Osteoblast (primary cell): Measurements from ENCODE around the gene RLBP1. TPM values are rescaled to one million over a fixed set of nuclear protein-coding genes. Genes with fewer than 3 reads are reported as not detected.
A peak's percentile ranks its signal among the peaks of the same experiment; 100 is the strongest.

Experiments
- DNase-seq: peaks from one replicate; pipeline ENCODE4 v3.0.0; 2011; ENCODE audit warnings: low spot score, mixed read lengths; ENCODE audit not compliant: insufficient read length; ENCODE audit errors: missing footprints
- H2AFZ ChIP-seq: 2 replicates; pipeline ENCODE4 v1.6.0; 2011; ENCODE audit warnings: mild to moderate bottlenecking, low read length
- H3K27ac ChIP-seq: 2 replicates; pipeline ENCODE4 v1.5.1; 2011; ENCODE audit warnings: mild to moderate bottlenecking, low read depth, low read length, moderate library complexity
- H3K27me3 ChIP-seq: 2 replicates; pipeline ENCODE4 v1.6.0; 2012; ENCODE audit warnings: mild to moderate bottlenecking, control low read depth, inconsistent platforms, low read length, moderate library complexity; ENCODE audit not compliant: insufficient read depth
- H3K36me3 ChIP-seq: 2 replicates; pipeline ENCODE4 v1.5.1; 2011; ENCODE audit warnings: mild to moderate bottlenecking, low read length, control low read depth, moderate library complexity; ENCODE audit not compliant: insufficient read depth
- H3K4me1 ChIP-seq: 2 replicates; pipeline ENCODE4 v1.5.1; 2011; ENCODE audit warnings: mild to moderate bottlenecking, low read length, control low read depth, moderate library complexity; ENCODE audit not compliant: insufficient read depth
- H3K4me2 ChIP-seq: 2 replicates; pipeline ENCODE4 v1.6.0; 2011; ENCODE audit warnings: mild to moderate bottlenecking, low read length; ENCODE audit not compliant: insufficient read depth
- H3K4me3 ChIP-seq: fragments of 200-600 bp; sonication (generic); 3 replicates; pipeline ENCODE4 v1.5.1; 2012; ENCODE audit warnings: mild to moderate bottlenecking, low read length, inconsistent platforms; ENCODE audit not compliant: insufficient read depth
- H3K79me2 ChIP-seq: 2 replicates; pipeline ENCODE4 v1.6.0; 2012; ENCODE audit warnings: mild to moderate bottlenecking, low read length, control low read depth, inconsistent platforms; ENCODE audit not compliant: insufficient read depth
- H3K9me3 ChIP-seq: 2 replicates; pipeline ENCODE4 v1.5.1; 2011; ENCODE audit warnings: low read depth, low read length, control low read depth
- H4K20me1 ChIP-seq: 2 replicates; pipeline ENCODE4 v1.6.0; 2012; ENCODE audit warnings: mild to moderate bottlenecking, low read length, control low read depth; ENCODE audit not compliant: insufficient read depth
- total RNA-seq: library from RNA; depleted of rRNA; stranded (reverse); fragments of >200 nt; gene quantifications from 2 replicates; pipeline ENCODE4 v1.2.3, GENCODE V29; 2012
- TF ChIP-seq, protein P1 (sequence below): IDR thresholded peaks from 2 replicates; pipeline ENCODE4 v1.5.1; 2011; ENCODE audit warnings: mild to moderate bottlenecking, low read depth, low read length, moderate library complexity; ENCODE audit errors: extremely low read depth

Gene RLBP1
- total RNA-seq, 1 donor, result under 0.01 TPM

- H3K27ac ChIP-seq, result no peak overlapping the region
- no peaks in the 10 kb centered on the region for H3K4me1 ChIP-seq
- TF ChIP-seq, protein P1, sequence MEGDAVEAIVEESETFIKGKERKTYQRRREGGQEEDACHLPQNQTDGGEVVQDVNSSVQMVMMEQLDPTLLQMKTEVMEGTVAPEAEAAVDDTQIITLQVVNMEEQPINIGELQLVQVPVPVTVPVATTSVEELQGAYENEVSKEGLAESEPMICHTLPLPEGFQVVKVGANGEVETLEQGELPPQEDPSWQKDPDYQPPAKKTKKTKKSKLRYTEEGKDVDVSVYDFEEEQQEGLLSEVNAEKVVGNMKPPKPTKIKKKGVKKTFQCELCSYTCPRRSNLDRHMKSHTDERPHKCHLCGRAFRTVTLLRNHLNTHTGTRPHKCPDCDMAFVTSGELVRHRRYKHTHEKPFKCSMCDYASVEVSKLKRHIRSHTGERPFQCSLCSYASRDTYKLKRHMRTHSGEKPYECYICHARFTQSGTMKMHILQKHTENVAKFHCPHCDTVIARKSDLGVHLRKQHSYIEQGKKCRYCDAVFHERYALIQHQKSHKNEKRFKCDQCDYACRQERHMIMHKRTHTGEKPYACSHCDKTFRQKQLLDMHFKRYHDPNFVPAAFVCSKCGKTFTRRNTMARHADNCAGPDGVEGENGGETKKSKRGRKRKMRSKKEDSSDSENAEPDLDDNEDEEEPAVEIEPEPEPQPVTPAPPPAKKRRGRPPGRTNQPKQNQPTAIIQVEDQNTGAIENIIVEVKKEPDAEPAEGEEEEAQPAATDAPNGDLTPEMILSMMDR, result no peak
- H3K27me3 ChIP-seq, result peaks cover 5% of the 10 kb centered on the region
- DNase-seq, result no peak
- H3K9me3 ChIP-seq, result no peaks in the 10 kb centered on the region
- no peaks in the 10 kb centered on the region for H3K36me3 ChIP-seq
- H3K4me2 ChIP-seq, result no peak overlapping the region
- no peaks in the 10 kb centered on the region for H3K79me2 ChIP-seq
- H2AFZ ChIP-seq, result no peak overlapping the region
- H3K4me3 ChIP-seq, result no peak overlapping the region
- no peaks in the 10 kb centered on the region for H4K20me1 ChIP-seq
Measured at GRCh38 chr15:89211678-89212170, 9.7 kb downstream of the RLBP1 start.

- Histone ChIP-seq H3K27me3 (peaks cover 2% of the 10 kb centered on the region), H4K20me1 (no peaks in the 10 kb centered on the region), H3K4me2 (no peak overlapping the region), H3K4me3 (no peak overlapping the region), H3K79me2 (no peaks in the 10 kb centered on the region), H3K4me1 (peaks cover 1% of the 10 kb centered on the region), H3K27ac (no peak overlapping the region), H3K9me3 (no peaks in the 10 kb centered on the region), H3K36me3 (no peaks in the 10 kb centered on the region), H2AFZ (no peak overlapping the region)
- no peak for DNase-seq
- TF ChIP-seq, protein P1, result no peak
Measured at GRCh38 chr15:89209057-89209456, 12.3 kb downstream of the RLBP1 start.

DNA sequence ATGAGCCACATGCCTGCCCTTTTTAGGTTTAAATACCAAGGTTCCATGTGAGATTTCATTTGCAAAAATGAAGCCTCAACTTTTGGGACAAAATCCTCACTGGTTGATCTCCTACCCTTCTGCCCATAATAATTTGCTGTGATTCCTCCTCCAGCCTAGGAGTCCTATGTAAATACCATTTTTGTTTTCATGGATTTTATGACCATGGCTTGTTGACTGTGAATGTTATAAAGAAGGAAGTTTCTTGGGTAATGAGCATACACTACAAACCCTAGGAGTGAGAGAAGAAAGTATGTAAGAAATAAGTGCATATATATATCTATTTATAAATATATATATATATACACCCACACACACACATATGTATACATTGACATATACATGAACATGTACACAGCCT, 13.1 kb downstream of the RLBP1 start:
- DNase-seq, result no peak
- H3K27ac ChIP-seq, result no peak overlapping the region
- H3K36me3 ChIP-seq, result no peaks in the 10 kb centered on the region
- no peaks in the 10 kb centered on the region for H4K20me1 ChIP-seq
- no peaks in the 10 kb centered on the region for H3K79me2 ChIP-seq
- H3K9me3 ChIP-seq, result no peaks in the 10 kb centered on the region
- H3K4me2 ChIP-seq, result no peak overlapping the region
- TF ChIP-seq, protein P1, result no peak
- H3K27me3 ChIP-seq, result peaks cover 2% of the 10 kb centered on the region
- no peak overlapping the region for H2AFZ ChIP-seq
- H3K4me1 ChIP-seq, result peaks cover 9% of the 10 kb centered on the region
- no peak overlapping the region for H3K4me3 ChIP-seq

- H4K20me1 ChIP-seq, result no peaks in the 10 kb centered on the region
- H3K27ac ChIP-seq, result no peak overlapping the region
- peak overlapping the region; percentile 81 for H3K4me2 ChIP-seq
- peaks cover 9% of the 10 kb centered on the region for H3K4me1 ChIP-seq
- no peaks in the 10 kb centered on the region for H3K36me3 ChIP-seq
- H3K9me3 ChIP-seq, result no peaks in the 10 kb centered on the region
- peak; percentile 96 for DNase-seq
- TF ChIP-seq, protein P1, result peak; percentile 94
- H2AFZ ChIP-seq, result peak overlapping the region; percentile 69
- no peaks in the 10 kb centered on the region for H3K79me2 ChIP-seq
- H3K27me3 ChIP-seq, result peaks cover 2% of the 10 kb centered on the region
- H3K4me3 ChIP-seq, result peak overlapping the region; percentile 60
Measured at GRCh38 chr15:89206908-89207331, 14.5 kb downstream of the RLBP1 start.
